ENCODE data around the gene NEDD9. TPM values are rescaled to one million over a fixed set of nuclear protein-coding genes. Genes with fewer than 3 reads are reported as not detected.

NEDD9 gene
- total and polyA plus RNA-seq, 2 of the 13 experiments (the other 11 are each of a cell fraction or from before 2014, with no cell fraction given): 27.1 to 389 TPM

GRCh38 chr6:11202513-11203305, 29.8 kb downstream of the NEDD9 start (continued):
- no peak for TF ChIP-seq ATF7 (IDR thresholded peaks at IDR 0.05)
- no peak; the same call in 1 of the 2 replicates for TF ChIP-seq ATF7 (CRISPR knock-in tag; IDR thresholded peaks at IDR 0.05)
- no peak for TF ChIP-seq KLF15 (CRISPR knock-in tag; IDR thresholded peaks at IDR 0.05; ENCODE audit: borderline replicate concordance)
- TF ChIP-seq HMG20B (CRISPR knock-in tag; conservative IDR thresholded peaks at IDR 0.05): 0 out of 2 replicates have a peak, but pooled peaks have one; percentile 79
- no peak for TF ChIP-seq ZNF282 (IDR thresholded peaks at IDR 0.05; ENCODE audit: partially characterized antibody)
- TF ChIP-seq ZFP91 (CRISPR knock-in tag; IDR thresholded peaks at IDR 0.05; ENCODE audit: borderline replicate concordance): no peak
- no peak for TF ChIP-seq CERS6 (CRISPR knock-in tag; IDR thresholded peaks at IDR 0.05)
- TF ChIP-seq ZNF12 (CRISPR knock-in tag; IDR thresholded peaks at IDR 0.05): peak; percentile 70; the same call in 1 of the 2 replicates
- TF ChIP-seq CTCF (CRISPR knock-in tag; IDR thresholded peaks at IDR 0.05): peak; percentile 38
- no peak for TF ChIP-seq FOXA1 (IDR thresholded peaks at IDR 0.05)
- peak; percentile 71 for TF ChIP-seq FOXA1 (CRISPR knock-in tag; IDR thresholded peaks at IDR 0.05)
- no peak for TF ChIP-seq FOXM1 (CRISPR knock-in tag; IDR thresholded peaks at IDR 0.05)
- peak; percentile 55; the same call in 1 of the 2 replicates for TF ChIP-seq THRA (CRISPR knock-in tag; IDR thresholded peaks at IDR 0.05; ENCODE audit: borderline replicate concordance)
- TF ChIP-seq FOXC1 (CRISPR knock-in tag; IDR thresholded peaks at IDR 0.05; ENCODE audit: borderline replicate concordance): 0 out of 2 replicates have a peak, but pooled peaks have one; percentile 18
- no peak for TF ChIP-seq CENPBD1 (CRISPR knock-in tag; IDR thresholded peaks at IDR 0.05; ENCODE audit: borderline replicate concordance, low read depth)
- TF ChIP-seq ZIK1 (CRISPR knock-in tag; IDR thresholded peaks at IDR 0.05; ENCODE audit: borderline replicate concordance, low read depth): 0 out of 2 replicates have a peak, but pooled peaks have one; percentile 47
- no peak for TF ChIP-seq ISX (CRISPR knock-in tag; conservative IDR thresholded peaks at IDR 0.05)
- TF ChIP-seq ZNF644 (CRISPR knock-in tag; IDR thresholded peaks at IDR 0.05; ENCODE audit: low read depth): no peak; the same call in none of the 2 replicates
- TF ChIP-seq NFKB2 (CRISPR knock-in tag; IDR thresholded peaks at IDR 0.05; ENCODE audit: borderline replicate concordance): no peak
- TF ChIP-seq KDM3A (CRISPR knock-in tag; IDR thresholded peaks at IDR 0.05; ENCODE audit: low read depth): no peak

Measured in HepG2 (cell line).